Endodermal cell (in vitro differentiated cells): ENCODE data around the gene PCF11. TPM values are rescaled to one million over a fixed set of nuclear protein-coding genes. Genes with fewer than 3 reads are reported as not detected.

Experiments
- DNase-seq: peaks from one replicate; pipeline ENCODE4 v3.0.0-alpha.2; 2017
- H3K27ac ChIP-seq: 2 replicates; pipeline ENCODE4 v1.5.1; 2013; ENCODE audit warnings: mild to moderate bottlenecking, low read depth, low read length, moderate library complexity
- H3K27me3 ChIP-seq: 2 replicates; pipeline ENCODE4 v1.6.1; 2013; ENCODE audit warnings: mild to moderate bottlenecking, low read length, moderate library complexity; ENCODE audit not compliant: insufficient read depth, control insufficient read depth, poor library complexity, severe bottlenecking
- H3K36me3 ChIP-seq: 2 replicates; pipeline ENCODE4 v1.7.0; 2013; ENCODE audit warnings: mild to moderate bottlenecking, low read length, moderate library complexity; ENCODE audit not compliant: control insufficient read depth, insufficient read depth
- H3K4me1 ChIP-seq: one replicate; pipeline ENCODE4 v1.7.0; 2013; ENCODE audit warnings: low read length; ENCODE audit not compliant: control insufficient read depth, insufficient read depth
- H3K4me3 ChIP-seq: 2 replicates; pipeline ENCODE4 v1.5.1; 2013; ENCODE audit warnings: mild to moderate bottlenecking, low read length, moderate library complexity
- H3K9ac ChIP-seq: 2 replicates; pipeline ENCODE4 v1.6.1; 2013; ENCODE audit warnings: mild to moderate bottlenecking, low read length, moderate library complexity; ENCODE audit not compliant: poor library complexity, severe bottlenecking; ENCODE audit errors: extremely low read depth
- H3K9me3 ChIP-seq: 2 replicates; pipeline ENCODE4 v1.6.1; 2013; ENCODE audit warnings: mild to moderate bottlenecking, low read length, moderate library complexity; ENCODE audit not compliant: control insufficient read depth
- H3K27ac Mint-ChIP-seq: 2 replicates; pipeline ENCODE4 v1.8.0; 2020; ENCODE audit warnings: mixed read lengths
- H3K27me3 Mint-ChIP-seq: 2 replicates; pipeline ENCODE4 v1.8.0; 2021; ENCODE audit warnings: mild to moderate bottlenecking, mixed read lengths; ENCODE audit not compliant: insufficient read depth
- H3K36me3 Mint-ChIP-seq: 2 replicates; pipeline ENCODE4 v1.8.0; 2020; ENCODE audit warnings: low read depth, mixed read lengths
- H3K4me1 Mint-ChIP-seq: 2 replicates; pipeline ENCODE4 v1.8.0; 2020; ENCODE audit warnings: mixed read lengths
- H3K4me3 Mint-ChIP-seq: 2 replicates; pipeline ENCODE4 v1.8.0; 2020; ENCODE audit warnings: mild to moderate bottlenecking, moderate library complexity, mixed read lengths
- H3K9me3 Mint-ChIP-seq: 2 replicates; pipeline ENCODE4 v1.8.0; 2020; ENCODE audit warnings: mild to moderate bottlenecking, mixed read lengths
- CTCF ChIP-seq: fragments of 200-600 bp; sonication (generic); conservative IDR thresholded peaks from 2 replicates; pipeline ENCODE4 v1.5.0; 2021; ENCODE audit warnings: antibody characterized with exemption, mild to moderate bottlenecking
- WGBS, 2 experiments: methylation state at CpG; one replicate each; pipeline versions ENCODE4 v1.1.5 to v1.1.7; 2013; ENCODE audit warnings: missing lambda C conversion rate in 2 of 2, mixed read lengths in 1 of 2; ENCODE audit not compliant: insufficient coverage in 1 of 2, insufficient read length in 1 of 2; 5-methylcytosine and 5-hydroxymethylcytosine counted together
- total RNA-seq, 2 donors: library from RNA; stranded (reverse); fragmentation: NEBNext Ultra II Directional in 1 of 2; extraction: Animal tissue kit (Norgen Biotek cat#: 25700) in 1 of 2; gene quantifications; 2 replicates in 1 of 2; 3 replicates in 1 of 2; pipeline ENCODE4 v1.2.1, GENCODE V29; 2021

Gene PCF11
- total RNA-seq, 2 donors from 2014 or later: 52.7 to 67.7 TPM

GRCh38 chr11:83219095-83219494, 62.2 kb downstream of the PCF11 start:
- Mint-ChIP-seq H3K4me1 (peaks cover 23% of the 10 kb centered on the region), H3K27ac (no peak overlapping the region), H3K4me3 (no peak overlapping the region), H3K36me3 (peaks cover 11% of the 10 kb centered on the region), H3K9me3 (no peaks in the 10 kb centered on the region), H3K27me3 (no peaks in the 10 kb centered on the region)
- peak; percentile 82 for DNase-seq
- Histone ChIP-seq H3K27ac (no peak overlapping the region), H3K36me3 (peaks cover 11% of the 10 kb centered on the region), H3K27me3 (no peaks in the 10 kb centered on the region), H3K9me3 (no peaks in the 10 kb centered on the region), H3K9ac (no peak overlapping the region), H3K4me3 (no peak overlapping the region), H3K4me1 (peaks cover 6% of the 10 kb centered on the region)
- WGBS, 2 experiments: 74 to 82% methylated on average over 5 to 8 of the region's 8 CpGs
- peak; percentile 86 for TF ChIP-seq CTCF

- peaks cover 23% of the 10 kb centered on the region for H3K4me1 Mint-ChIP-seq
- H3K36me3 ChIP-seq: peaks cover 6% of the 10 kb centered on the region
- H3K36me3 Mint-ChIP-seq: peaks cover 5% of the 10 kb centered on the region
- no peaks in the 10 kb centered on the region for H3K9me3 Mint-ChIP-seq
- 93 to 95% methylated on average over 10 of the region's 10 CpGs for WGBS, 2 experiments
- H3K9ac ChIP-seq: no peak overlapping the region
- H3K9me3 ChIP-seq: no peaks in the 10 kb centered on the region
- no peak overlapping the region for H3K27ac ChIP-seq
- H3K4me3 Mint-ChIP-seq: no peak overlapping the region
- TF ChIP-seq CTCF: no peak
- H3K27me3 ChIP-seq: no peaks in the 10 kb centered on the region
- no peak overlapping the region for H3K4me3 ChIP-seq
- H3K27ac Mint-ChIP-seq: no peak overlapping the region
- H3K4me1 ChIP-seq: peaks cover 6% of the 10 kb centered on the region
- peak; percentile 49 for DNase-seq
- no peaks in the 10 kb centered on the region for H3K27me3 Mint-ChIP-seq
Measured at GRCh38 chr11:83220260-83220659, 63.3 kb downstream of the PCF11 start.

- no peaks in the 10 kb centered on the region for H3K36me3 ChIP-seq
- H3K27ac ChIP-seq: no peak overlapping the region
- no peaks in the 10 kb centered on the region for H3K9me3 ChIP-seq
- peaks cover 23% of the 10 kb centered on the region for H3K4me1 Mint-ChIP-seq
- no peak for TF ChIP-seq CTCF
- no peak overlapping the region for H3K4me3 ChIP-seq
- H3K27me3 Mint-ChIP-seq: no peaks in the 10 kb centered on the region
- H3K4me1 ChIP-seq: peaks cover 6% of the 10 kb centered on the region
- no peak overlapping the region for H3K9ac ChIP-seq
- H3K36me3 Mint-ChIP-seq: peaks cover under 1% of the 10 kb centered on the region
- no peak overlapping the region for H3K27ac Mint-ChIP-seq
- no peak overlapping the region for H3K4me3 Mint-ChIP-seq
- no peak for DNase-seq
- no peaks in the 10 kb centered on the region for H3K9me3 Mint-ChIP-seq
- no peaks in the 10 kb centered on the region for H3K27me3 ChIP-seq
Measured at GRCh38 chr11:83221694-83222093, 64.8 kb downstream of the PCF11 start.
